Measurements from ENCODE around the gene TTLL10.
A peak's percentile ranks its signal among the peaks of the same experiment; 100 is the strongest.

The TTLL10 gene

DNA sequence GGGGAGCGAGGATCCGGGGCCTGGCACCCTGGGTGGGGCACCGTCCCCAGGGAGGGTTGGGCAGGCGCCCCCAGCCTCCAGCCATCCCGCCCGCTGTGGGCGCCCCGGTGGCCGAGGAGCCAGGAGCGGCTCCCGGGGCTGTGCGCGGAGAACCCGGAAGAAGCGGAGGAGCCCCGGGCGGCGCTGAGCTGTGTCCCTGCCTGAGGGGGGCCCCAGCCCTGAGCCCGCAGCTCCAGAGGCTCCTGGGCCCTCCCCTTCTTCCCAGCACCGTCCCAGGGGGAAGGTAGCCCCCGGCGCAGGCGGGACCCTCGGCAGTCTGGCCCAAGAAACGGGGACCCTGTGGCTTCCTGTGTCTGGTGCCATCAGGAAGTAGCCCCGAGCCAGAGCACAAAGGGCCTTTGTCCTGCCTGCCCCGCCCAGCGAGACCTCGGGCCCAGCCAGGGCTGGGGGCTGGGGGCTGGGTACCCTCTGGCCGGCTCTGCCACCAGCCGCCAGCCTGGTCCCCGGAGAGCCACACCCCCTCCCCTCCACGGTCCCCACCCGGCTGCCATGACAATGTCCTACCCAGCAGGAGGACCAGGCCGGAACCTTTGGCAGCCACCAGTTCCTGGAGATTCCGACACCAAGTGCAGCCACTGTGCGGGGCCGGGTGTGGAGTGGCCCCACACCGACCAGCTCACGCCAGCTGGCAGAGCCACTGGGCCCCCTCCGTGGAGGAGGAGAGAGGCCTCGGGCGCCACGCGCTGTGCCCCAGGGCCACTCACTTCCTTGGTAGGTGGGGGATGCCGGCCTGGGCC, 15.6 kb upstream of the TTLL10 start:
- DNase-seq, result peak in 3 of 4 experiments; percentile 15 to 35 (median 21)

- DNase-seq, result no peak
Observed at GRCh38 chr1:1160281-1160930, 13.3 kb upstream of the TTLL10 start.

GRCh38 chr1:1161078-1161682, 12.5 kb upstream of the TTLL10 start:
- DNase-seq, result no peak

DNA sequence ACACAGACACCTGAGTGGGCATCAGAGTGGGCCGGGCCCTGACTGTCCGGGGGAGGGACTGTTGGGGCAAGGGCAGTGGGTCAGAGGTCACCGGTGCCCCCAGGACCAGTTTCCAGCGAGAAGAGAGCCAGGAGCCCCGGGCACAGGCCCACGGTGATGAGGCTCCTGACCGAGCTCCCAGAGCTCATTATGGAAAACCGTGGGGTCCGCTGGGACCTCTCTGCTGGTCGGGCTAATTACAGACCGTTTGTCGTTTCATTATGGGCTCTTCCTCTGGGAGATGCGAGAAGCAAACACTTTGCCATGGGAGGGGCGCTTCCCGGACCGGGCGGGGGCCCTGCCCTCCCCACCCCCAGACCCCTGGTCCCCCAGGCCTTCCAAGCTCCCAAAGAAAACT, 12.0 kb upstream of the TTLL10 start:
- DNase-seq, result no peak

GRCh38 chr1:1162597-1163537, 10.8 kb upstream of the TTLL10 start:
- DNase-seq, result no peak

GRCh38 chr1:1163538-1164070, 10.1 kb upstream of the TTLL10 start:
- no peak for DNase-seq

GRCh38 chr1:1164361-1164700, 9.3 kb upstream of the TTLL10 start:
- DNase-seq, result no peak

DNA sequence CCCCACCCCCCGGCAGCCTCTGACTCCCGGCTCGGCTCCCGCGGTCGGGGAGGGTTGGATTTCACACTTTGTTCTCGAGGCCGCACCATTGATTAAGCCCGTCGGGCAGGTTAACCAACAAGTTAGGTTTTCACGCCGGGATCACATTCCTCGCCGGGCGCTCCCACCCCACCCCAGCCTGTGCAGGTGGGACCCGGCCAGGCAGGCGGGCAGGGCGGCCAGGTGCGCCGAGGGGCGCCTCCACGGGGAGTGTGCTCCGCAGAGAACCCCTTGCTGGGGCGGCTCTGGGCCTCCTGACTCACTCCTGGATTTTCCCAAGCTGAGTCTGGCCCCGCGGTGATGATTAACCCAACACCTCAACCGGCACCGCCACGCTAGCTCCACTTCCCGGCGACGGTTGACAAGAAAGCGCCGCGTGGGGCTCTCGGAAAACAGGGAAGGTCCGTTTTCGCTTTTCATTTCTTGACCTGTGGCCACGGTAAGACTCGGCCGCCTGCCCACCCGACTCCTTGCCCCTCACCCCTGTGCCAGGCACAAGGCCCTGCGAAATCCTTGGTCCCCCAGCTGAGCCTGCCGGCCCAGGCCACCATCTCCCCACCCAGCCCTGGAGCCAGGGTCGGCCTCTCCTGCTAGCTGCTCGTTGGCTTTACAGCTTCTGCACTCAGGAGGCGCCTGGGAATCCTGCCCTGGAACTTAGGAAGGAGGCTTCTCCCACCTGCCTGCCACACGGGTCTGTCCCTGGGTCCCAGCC, 8.8 kb upstream of the TTLL10 start:
- DNase-seq, result no peak

- DNase-seq, result no peak
Observed at GRCh38 chr1:1165485-1165884, 8.2 kb upstream of the TTLL10 start.

DNA sequence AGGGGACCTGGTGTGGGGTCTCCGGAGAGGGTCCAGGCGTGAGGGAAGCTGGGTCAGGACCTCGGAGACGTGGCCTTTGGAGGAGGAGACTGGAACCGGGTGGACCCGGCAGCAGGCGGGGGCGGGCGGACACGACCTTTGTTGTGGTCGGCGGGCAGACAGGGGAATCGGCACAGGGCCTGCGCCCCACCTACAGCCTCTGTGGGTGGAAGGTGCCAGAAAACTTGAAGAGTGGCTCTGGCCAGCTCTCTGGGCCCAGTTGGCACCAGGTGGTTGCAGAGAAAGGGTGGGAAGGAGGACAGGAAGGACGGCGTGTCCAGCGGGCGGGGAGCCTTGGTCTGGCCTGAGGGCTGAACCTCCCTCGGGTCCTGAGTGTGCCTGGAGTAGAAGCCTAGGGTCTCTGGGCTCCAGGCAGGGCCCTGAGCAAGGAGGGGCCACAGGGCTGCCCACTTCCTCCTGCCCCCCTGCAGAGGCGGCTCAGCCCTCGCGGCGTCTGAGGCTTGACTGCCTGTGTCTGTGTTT, 7.7 kb upstream of the TTLL10 start:
- DNase-seq, result no peak

DNA sequence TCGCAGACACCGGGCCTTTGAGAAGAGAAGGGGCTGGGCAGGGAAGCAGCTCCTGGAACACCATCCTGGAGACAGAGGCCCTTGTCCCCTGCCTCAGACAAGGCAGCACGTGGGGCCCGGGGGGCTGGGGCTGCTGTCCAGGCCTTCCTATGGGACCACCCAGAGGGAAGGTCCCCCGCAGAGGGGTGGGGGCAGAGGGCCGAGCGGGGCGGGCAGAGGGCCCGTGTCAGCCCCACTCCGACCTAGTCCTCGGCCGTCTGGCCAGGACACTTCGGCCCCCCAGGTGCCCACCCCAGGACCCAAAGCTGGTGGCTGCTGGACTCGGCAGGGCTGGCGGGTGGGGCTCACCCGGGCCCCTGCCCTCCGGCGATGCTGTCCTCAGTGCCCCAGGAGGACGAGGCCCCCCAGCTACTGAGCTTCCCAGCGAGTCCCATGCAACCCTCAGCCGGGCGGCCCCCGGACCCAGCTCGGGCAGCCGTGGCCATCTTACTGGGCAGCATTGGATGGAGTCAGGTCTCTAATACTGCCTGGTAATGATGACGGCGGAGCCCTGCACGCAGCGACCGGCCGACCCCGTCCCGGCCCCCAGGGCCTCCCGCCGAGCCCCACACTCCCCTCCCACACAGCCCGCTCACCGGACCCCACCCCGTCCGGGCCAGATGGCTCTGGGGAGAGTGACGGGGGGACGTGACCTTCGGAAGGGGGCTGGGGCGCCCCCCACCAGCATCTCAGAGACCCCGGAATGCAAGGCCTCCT, 6.9 kb upstream of the TTLL10 start:
- no peak for DNase-seq

DNA sequence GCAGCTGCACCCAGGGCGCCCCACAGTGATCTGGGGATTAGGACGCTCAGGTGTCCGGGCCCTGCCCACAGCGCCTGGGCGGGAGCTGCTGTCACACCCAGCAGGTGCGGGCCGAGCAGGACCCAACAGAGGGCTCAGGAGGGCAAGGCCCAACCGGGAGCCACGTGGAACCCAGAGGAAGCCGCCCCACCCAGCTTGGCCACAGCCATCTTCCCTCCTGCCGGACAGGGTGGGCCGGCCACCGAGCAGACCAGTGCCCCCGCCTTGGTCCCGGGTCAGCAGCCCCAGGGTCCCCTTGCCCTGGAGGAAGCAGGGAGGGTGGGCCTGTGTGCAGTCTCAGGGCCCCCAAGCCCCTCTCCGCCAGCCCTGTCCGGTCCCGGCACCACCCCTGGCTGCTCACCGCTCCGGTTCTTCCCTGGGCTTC, 6.3 kb upstream of the TTLL10 start:
- no peak for DNase-seq

GRCh38 chr1:1167841-1168450, 5.7 kb upstream of the TTLL10 start:
- DNase-seq, result no peak

- DNase-seq, result no peak
Observed at GRCh38 chr1:1168451-1169411, 4.9 kb upstream of the TTLL10 start.

DNA sequence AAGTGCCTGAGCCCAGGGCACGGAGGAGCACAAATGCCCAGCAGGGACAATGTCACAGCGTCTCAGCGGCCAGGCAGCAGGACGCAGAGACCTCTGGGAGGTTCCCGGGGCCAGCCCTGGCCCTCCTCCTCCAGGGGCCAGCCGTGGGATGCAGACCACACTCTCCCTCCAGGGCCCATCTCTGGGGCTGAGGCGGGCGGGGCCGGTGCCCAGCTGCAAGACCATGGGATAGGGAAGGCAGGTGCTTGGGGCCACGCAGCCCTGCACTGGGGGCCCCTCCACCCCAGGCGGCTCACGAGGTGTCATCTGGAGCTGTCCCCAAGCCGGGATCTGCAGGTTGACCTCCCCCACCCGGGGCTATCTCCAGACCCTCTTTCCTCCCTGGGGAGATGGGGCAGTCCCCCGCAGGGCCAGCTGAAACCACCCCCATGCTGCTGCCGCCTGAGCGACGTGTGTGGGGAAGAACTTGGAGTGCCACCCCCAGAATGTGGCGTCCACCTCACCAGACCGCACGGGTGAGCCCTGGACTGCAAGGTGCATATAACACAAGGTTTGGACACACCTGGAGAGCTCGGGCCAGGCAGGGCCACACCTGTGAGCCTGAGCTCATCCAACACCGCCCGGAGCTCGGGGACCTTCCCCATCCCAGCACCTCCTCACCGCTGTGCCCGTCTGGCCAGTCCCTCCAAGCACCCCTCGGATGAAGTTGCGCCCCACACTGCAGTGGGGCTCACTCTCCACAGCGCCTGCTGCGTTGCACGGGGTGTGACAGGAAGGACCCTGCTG, 4.1 kb upstream of the TTLL10 start:
- no peak for DNase-seq

DNA sequence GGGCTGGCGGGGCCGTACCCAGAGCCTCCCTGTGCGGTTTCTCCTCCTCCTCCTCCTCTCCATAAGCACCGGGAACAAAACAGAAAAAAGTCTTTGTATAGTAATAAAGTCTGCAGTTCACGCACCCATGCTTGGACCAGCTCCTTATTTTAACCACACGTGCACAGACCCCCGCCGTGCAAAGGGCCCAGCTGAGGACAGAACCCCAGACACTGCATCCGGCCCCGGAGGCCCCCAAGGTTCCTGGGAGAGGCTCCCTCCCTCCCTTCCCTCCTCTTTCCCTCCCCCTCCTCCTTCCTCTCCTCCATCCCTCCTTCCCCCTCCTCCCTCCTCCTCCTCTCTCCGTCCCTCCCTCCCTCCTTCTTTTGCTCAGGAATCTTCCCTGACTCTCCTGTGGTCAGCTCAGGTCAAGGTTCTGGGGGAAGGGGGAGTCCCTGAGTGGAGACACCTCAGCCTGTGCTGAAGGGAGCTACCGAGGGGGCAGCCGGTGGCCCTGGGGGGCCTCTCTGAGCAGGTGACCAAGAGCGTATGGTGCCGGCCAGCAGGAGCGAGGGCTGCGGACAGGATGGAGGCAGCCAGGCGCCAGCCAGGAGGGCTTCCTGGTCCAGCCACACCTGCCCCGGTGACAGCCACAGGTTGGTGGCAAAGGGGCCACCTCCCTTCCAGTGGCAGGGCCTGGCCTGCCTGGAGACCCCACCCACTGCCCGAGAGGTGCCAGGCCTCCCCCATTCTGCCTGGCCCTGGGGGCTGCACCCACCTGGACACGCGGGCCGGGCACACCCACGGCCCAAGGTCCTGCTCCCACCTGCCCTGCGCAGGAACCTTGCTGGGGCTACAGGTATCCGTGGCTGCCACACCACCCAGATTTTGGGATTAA, 3.2 kb upstream of the TTLL10 start:
- no peak for DNase-seq

DNA sequence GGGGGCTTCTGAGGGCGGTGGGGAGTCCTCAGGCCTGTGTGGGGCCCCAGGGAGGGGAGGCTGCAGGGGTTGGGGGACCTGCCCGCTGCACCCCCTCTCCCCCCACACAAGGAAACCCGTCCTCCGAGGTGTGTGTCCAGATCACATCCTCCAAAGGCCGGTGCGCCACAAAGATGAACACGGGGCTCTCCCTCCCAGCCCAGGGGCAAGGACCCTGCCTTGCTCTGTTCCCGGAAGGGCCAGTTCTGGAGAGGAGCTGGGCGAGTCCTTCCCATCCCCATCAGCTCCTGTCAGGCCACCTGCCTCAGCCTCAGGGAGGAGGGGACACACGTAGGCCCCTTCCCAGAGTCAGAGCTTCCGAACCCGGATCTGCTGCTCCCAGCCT, 2.5 kb upstream of the TTLL10 start:
- no peak for DNase-seq

Measured in activated CD4-positive, CD25-positive, alpha-beta regulatory T cell (primary cell).